Esophagus squamous epithelium (tissue), 4 donors: ENCODE measurements around the gene AOPEP.

ENCODE experiments used
- POLR2A ChIP-seq, 4 donors: fragments of 450-650 bp; IDR thresholded peaks; one replicate each; pipeline ENCODE4 v1.6.1; 2017; ENCODE audit warnings: antibody characterized with exemption in 4 of 4, mild to moderate bottlenecking in 4 of 4, moderate library complexity in 3 of 4
- TF ChIP-seq, protein P1 (sequence below), 6 experiments: fragments of 450-650 bp in 4 of 6; fragments of 200-600 bp in 2 of 6; sonication (generic) in 2 of 6; IDR thresholded peaks; one replicate each; pipeline ENCODE4 v1.5.1; 2016 to 2019; ENCODE audit warnings: antibody characterized with exemption in 6 of 6, mild to moderate bottlenecking in 4 of 6, moderate library complexity in 4 of 6

DNA sequence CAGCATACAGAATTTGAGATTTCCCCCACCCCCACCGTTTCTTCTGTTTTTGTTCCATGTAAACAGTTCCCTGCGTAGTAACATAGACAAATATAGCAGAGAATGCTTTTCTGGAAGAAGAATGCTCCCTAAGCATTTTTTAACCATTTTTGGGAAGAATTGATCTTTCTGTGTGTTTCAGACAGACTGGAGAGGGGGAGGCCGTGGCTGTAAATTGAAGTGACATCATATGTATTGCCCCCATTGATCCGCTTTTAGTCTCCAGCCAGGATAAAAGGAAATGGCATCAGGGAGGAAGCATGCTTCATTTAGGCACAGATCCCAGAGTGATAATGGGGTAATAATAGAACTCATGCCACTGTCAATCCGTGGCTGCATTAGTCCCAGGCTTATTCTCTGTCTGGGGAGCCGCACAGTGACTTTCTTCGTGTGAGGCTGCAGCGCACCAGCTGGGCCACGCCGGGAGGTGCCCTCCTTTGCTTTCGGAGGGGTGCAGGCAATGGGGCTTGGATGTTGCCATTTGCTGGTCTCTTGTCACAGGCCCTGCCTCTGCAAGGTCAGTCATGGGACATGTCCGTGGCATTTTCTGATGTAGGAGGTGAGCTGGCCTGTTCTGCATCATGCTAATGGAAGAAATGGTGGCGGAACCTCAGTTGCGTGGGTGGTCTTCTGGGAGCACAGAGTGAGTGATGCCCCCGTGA is 329.5 kb downstream of the AOPEP start:
- TF ChIP-seq POLR2A (IDR thresholded peaks at IDR 0.05): no peak
- TF ChIP-seq, protein P1, sequence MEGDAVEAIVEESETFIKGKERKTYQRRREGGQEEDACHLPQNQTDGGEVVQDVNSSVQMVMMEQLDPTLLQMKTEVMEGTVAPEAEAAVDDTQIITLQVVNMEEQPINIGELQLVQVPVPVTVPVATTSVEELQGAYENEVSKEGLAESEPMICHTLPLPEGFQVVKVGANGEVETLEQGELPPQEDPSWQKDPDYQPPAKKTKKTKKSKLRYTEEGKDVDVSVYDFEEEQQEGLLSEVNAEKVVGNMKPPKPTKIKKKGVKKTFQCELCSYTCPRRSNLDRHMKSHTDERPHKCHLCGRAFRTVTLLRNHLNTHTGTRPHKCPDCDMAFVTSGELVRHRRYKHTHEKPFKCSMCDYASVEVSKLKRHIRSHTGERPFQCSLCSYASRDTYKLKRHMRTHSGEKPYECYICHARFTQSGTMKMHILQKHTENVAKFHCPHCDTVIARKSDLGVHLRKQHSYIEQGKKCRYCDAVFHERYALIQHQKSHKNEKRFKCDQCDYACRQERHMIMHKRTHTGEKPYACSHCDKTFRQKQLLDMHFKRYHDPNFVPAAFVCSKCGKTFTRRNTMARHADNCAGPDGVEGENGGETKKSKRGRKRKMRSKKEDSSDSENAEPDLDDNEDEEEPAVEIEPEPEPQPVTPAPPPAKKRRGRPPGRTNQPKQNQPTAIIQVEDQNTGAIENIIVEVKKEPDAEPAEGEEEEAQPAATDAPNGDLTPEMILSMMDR (IDR thresholded peaks at IDR 0.05): no peak
